ENCODE results near the gene BRPF3. TPM values are rescaled to one million over a fixed set of nuclear protein-coding genes. Genes with fewer than 3 reads are reported as not detected.
A peak's percentile ranks its signal among the peaks of the same experiment; 100 is the strongest.

BRPF3 gene
- total and polyA plus RNA-seq, 8 donors, result 30.8 to 50.6 (median 43.1) TPM

DNA sequence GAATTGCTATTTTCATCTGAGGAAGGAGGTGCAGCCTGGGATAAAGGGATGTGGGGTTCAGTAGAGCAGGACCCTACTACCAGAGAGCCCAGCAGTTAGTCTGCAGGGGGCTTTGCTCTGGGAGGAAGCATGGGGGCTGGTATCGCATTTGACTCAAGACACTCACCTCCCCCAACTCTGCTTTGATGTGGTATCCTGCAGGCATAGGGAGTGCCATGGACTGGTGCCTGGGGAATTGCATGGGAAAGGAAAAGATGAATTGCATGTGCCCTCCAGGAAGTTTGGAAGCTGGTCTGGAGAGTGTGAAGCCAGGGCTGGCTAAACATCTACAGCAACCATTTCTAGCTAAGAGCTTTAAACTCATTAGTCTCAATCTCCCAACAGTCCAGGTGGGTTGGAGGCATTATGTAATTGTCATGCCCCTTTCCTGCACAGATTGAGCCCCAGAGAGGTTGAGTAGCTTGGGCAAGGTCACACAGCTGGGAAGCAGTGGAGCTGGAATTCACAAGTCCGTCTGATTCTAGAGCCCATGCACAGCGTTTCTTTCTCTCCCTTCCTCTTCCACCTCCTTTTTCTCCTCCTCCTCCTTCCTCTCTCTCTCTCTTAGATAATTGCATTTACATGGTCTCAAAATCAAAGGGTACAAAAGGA, 47.1 kb downstream of the BRPF3 start:
- Histone ChIP-seq H3K4me3 (no peak overlapping the region), H3K27ac (no peak overlapping the region), H3K27me3 (no peaks in the 10 kb centered on the region), H3K9me3 (no peaks in the 10 kb centered on the region), H3K4me1 (peaks cover 0 to 31% of the 10 kb centered on the region in 2 donors), H3K36me3 (no peaks in the 10 kb centered on the region)
- intact Hi-C loops (cut with DNase I), result no loop called here
- ATAC-seq (no peak), DNase-seq (no peak)
- TF ChIP-seq, protein P1, sequence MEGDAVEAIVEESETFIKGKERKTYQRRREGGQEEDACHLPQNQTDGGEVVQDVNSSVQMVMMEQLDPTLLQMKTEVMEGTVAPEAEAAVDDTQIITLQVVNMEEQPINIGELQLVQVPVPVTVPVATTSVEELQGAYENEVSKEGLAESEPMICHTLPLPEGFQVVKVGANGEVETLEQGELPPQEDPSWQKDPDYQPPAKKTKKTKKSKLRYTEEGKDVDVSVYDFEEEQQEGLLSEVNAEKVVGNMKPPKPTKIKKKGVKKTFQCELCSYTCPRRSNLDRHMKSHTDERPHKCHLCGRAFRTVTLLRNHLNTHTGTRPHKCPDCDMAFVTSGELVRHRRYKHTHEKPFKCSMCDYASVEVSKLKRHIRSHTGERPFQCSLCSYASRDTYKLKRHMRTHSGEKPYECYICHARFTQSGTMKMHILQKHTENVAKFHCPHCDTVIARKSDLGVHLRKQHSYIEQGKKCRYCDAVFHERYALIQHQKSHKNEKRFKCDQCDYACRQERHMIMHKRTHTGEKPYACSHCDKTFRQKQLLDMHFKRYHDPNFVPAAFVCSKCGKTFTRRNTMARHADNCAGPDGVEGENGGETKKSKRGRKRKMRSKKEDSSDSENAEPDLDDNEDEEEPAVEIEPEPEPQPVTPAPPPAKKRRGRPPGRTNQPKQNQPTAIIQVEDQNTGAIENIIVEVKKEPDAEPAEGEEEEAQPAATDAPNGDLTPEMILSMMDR (IDR thresholded peaks at IDR 0.05), result no peak

DNA sequence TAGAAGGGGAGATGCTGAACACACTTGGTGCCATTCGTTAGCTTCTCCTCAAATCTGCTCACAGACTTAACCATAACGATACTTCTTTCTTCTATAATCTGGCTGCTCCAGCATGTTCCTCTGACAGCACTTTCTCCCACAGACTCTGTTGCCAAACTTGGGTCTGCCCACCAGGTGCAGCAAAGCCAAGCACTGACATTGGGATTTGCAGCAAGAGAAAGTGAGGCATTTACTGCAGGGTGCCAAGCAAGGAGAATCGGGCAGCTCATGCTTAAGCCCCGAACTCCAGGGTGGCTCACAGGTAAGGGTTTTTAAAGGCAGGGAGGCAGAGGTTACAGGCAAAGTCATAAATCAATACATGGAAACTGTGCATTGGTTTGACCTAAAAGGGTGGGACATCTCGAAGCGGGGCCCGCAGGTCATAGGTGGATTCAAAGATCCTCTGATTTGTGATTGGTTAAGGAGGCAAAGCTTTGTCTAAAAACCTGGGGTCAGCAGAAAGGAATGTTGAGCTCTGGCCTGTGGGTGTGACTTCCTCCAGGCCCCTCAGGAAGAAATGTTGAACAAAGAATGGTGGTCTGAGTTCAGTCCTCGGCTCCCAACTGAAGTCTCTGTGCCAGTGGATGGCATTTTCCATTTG, 48.2 kb downstream of the BRPF3 start:
- DNase-seq (no peak), ATAC-seq (no peak)
- H3K36me3 ChIP-seq, result no peaks in the 10 kb centered on the region
- H3K4me1 ChIP-seq, result peaks cover 0 to 34% of the 10 kb centered on the region in 2 donors
- intact Hi-C loops (cut with DNase I), result no loop called here
- H3K4me3 ChIP-seq, result no peak overlapping the region
- TF ChIP-seq, protein P1 (IDR thresholded peaks at IDR 0.05), result no peak
- H3K27me3 ChIP-seq, result no peaks in the 10 kb centered on the region
- H3K27ac ChIP-seq, result no peak overlapping the region
- H3K9me3 ChIP-seq, result no peaks in the 10 kb centered on the region

DNA sequence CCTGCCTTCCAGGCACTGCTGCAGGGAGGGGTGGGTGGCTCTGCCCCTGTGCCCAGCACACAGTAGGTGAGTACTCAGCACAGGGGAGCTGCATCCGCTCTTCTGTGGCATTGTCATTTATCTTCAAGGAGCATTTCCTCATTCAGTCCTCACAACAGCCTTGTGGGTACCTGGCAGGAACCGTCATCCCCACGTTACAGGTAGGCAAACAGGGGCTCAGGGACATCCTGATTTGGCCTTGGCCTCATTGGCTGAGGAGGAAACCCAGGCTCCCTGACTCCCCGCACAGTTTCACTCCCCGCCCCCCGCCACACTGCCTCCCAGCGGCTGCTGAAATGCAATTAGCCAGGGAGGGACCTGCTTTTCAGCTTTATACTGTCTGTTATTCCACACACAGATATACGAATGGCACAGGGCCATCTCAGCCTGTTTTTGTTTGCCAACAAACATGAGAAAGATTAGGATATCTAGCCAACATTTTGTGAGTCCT, 49.1 kb downstream of the BRPF3 start:
- Histone ChIP-seq H3K36me3 (no peaks in the 10 kb centered on the region), H3K9me3 (no peaks in the 10 kb centered on the region), H3K27ac (no peak overlapping the region), H3K4me1 (peaks cover 0 to 34% of the 10 kb centered on the region in 2 donors), H3K4me3 (no peak overlapping the region), H3K27me3 (no peaks in the 10 kb centered on the region)
- TF ChIP-seq, protein P1 (IDR thresholded peaks at IDR 0.05), result no peak
- ATAC-seq, result no peak
- DNase-seq, result peak in 2 of 4 donors; percentile 21 to 62
- intact Hi-C loops (cut with DNase I), result no loop called here

DNA sequence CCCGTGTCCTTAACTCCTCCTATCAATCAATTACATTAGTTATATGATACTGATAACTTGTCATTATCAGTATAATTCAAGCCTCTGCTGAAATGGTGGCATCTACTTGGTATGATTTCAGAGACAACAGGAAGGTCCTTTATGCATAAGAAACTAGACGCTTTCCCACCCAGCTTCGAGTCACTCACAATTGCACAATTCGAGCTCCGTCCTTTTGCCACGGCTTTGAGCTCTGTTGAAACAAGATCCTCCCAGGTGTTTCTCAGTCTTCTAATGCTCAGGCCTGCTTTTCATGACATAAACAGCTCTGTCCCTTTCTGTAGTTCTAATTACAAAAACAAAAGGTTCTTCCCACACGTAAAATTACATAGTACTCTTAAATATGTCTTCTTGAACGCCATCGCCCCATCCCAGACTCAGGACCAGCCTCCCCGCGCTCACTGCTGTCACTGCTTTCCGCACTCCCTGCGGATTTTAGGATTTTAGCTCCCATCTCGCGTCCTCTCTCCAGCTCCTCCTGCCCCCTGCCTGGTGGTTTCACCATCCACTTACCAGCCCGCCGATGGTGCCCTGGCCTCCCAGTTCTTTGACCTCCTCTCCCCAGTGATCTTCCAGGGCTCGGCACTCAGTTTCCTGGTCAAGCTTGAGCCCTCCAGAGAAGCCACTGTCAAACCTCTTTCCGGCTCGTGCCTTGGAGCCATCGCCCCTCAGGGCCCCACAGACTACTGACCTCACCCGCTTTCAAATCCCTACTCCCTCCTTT, 50.1 kb downstream of the BRPF3 start:
- TF ChIP-seq, protein P1 (IDR thresholded peaks at IDR 0.05), result no peak
- Histone ChIP-seq H3K27ac (no peak overlapping the region), H3K27me3 (no peaks in the 10 kb centered on the region), H3K36me3 (no peaks in the 10 kb centered on the region), H3K4me1 (peaks cover 0 to 34% of the 10 kb centered on the region in 2 donors), H3K4me3 (no peak overlapping the region), H3K9me3 (no peaks in the 10 kb centered on the region)
- intact Hi-C loops (cut with DNase I), result no loop called here
- DNase-seq (peak in 1 of 4 donors; percentile 58), ATAC-seq (no peak)

DNA sequence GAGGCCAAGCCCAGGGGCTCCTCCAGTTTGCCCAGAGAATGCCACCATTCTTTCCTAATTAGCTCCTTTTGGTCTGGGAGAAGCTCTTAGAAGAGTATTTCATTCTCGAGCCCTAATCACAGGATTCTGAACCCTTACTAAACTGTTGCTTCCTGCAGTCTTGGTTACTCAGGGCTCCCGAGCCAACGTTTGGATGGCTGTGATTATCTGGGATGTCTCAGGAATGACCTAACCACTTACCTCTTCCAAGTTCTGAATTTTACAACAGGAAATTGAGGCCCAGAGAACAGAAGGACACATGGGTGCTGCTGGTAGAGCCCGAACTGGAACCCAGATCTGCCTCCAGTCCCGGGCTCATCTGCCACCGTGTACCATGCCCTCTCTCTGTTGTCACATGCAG, 51.1 kb downstream of the BRPF3 start:
- H3K4me3 ChIP-seq, result no peak overlapping the region
- peaks cover 0 to 34% of the 10 kb centered on the region in 2 donors for H3K4me1 ChIP-seq
- intact Hi-C loops (cut with DNase I), result no loop called here
- ATAC-seq (no peak), DNase-seq (no peak)
- no peaks in the 10 kb centered on the region for H3K36me3 ChIP-seq
- no peaks in the 10 kb centered on the region for H3K9me3 ChIP-seq
- TF ChIP-seq, protein P1 (IDR thresholded peaks at IDR 0.05), result no peak
- peak overlapping the region in 1 of 2 donors; percentile 66 for H3K27ac ChIP-seq
- no peaks in the 10 kb centered on the region for H3K27me3 ChIP-seq
